Activated naive CD8-positive, alpha-beta T cell treated with anti-CD3 and anti-CD28 coated beads for 36 hours (primary cell): Measurements from ENCODE around the gene SLC38A11. TPM values are rescaled to one million over a fixed set of nuclear protein-coding genes. Genes with fewer than 3 reads are reported as not detected.

Experiments
- DNase-seq: peaks from one replicate; pipeline ENCODE4 v3.0.0; 2021
- H3K27ac Mint-ChIP-seq: one replicate; pipeline ENCODE4 v1.8.0; 2022; ENCODE audit warnings: mild to moderate bottlenecking, moderate library complexity, mixed read lengths
- H3K27me3 Mint-ChIP-seq: one replicate; pipeline ENCODE4 v1.8.0; 2022; ENCODE audit warnings: mild to moderate bottlenecking, mixed read lengths
- H3K36me3 Mint-ChIP-seq: one replicate; pipeline ENCODE4 v1.8.0; 2021; ENCODE audit warnings: mild to moderate bottlenecking, mixed read lengths
- H3K4me1 Mint-ChIP-seq: one replicate; pipeline ENCODE4 v1.8.0; 2021; ENCODE audit warnings: mixed read lengths
- H3K4me3 Mint-ChIP-seq: one replicate; pipeline ENCODE4 v1.8.0; 2022; ENCODE audit warnings: mild to moderate bottlenecking, moderate library complexity, mixed read lengths
- H3K9me3 Mint-ChIP-seq: one replicate; pipeline ENCODE4 v1.8.0; 2022; ENCODE audit warnings: mixed read lengths
- total RNA-seq, 2 experiments: library from RNA; stranded (reverse); gene quantifications; one replicate each; pipeline ENCODE4 v1.2.3, GENCODE V29; 2021

The SLC38A11 gene
- total RNA-seq, 2 experiments from 2014 or later, result not detected

DNA sequence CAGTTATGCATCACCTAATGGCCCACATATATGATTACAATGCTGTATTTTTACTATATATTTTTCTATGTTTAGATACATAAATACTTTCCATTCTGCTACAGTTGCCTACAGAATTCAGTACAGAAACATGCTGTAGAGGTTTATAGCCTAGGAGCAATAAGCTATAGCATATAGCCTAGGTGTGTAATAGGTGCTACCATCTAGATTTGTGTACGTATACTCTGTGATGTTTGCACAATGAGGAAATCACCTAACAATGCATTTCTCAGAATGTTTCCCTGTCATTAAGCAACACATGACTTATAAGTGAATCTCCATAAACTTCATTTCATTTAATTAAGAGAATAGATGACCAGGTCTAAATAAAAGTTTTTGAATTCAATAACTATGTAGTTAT, 43.5 kb downstream of the SLC38A11 start:
- no peak for DNase-seq
- Mint-ChIP-seq H3K27me3 (no peaks in the 10 kb centered on the region), H3K4me1 (peaks cover 4% of the 10 kb centered on the region)

DNA sequence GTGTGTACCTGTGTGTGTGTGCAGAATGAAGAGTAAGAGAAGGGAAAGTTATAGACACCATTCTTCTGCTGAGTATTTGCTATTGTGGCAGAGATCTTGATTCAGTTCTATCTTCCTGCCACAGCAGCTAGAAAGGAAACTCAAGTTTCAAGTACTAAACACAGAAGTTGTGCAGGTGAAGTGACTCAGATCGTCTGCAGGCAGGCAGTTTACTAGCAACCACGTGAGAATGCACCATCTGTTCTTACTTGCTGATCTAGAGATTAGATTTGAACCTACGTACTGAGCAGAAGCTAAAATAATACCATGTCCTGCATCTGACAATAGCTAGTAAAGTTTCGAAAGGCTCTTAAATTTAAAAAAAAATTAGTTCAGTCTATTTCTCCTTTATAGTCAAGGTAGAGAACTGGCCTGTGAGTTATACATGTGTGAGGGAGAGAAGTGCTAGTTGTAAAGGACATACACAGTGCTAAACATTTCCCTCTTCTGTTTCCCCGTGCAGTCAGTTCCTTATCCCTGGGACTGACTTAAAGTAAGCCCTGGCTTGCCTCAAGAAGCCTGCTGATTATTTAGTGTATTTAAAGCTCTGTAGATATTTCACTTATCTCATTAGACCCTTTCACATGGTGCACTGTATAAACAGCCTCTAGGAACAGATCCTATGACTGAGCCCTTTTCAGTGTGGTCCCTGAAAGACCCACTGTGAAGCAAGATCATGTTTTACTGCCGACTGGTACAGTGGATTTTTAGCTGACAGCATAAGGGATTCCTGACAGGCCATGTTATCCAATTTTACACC, 45.0 kb downstream of the SLC38A11 start:
- Mint-ChIP-seq H3K9me3 (no peaks in the 10 kb centered on the region), H3K27ac (no peak overlapping the region), H3K36me3 (no peaks in the 10 kb centered on the region), H3K4me1 (peaks cover 4% of the 10 kb centered on the region), H3K27me3 (no peaks in the 10 kb centered on the region), H3K4me3 (no peak overlapping the region)
- no peak for DNase-seq

More for the DNA sequence above, 43.5 kb downstream of the SLC38A11 start:
- Mint-ChIP-seq H3K4me3 (no peak overlapping the region), H3K9me3 (no peaks in the 10 kb centered on the region), H3K27ac (no peak overlapping the region), H3K36me3 (no peaks in the 10 kb centered on the region)

- H3K4me3 Mint-ChIP-seq, result no peak overlapping the region
- no peak for DNase-seq
- peaks cover 4% of the 10 kb centered on the region for H3K27me3 Mint-ChIP-seq
- H3K9me3 Mint-ChIP-seq, result no peaks in the 10 kb centered on the region
- H3K36me3 Mint-ChIP-seq, result no peaks in the 10 kb centered on the region
- H3K4me1 Mint-ChIP-seq, result peaks cover 4% of the 10 kb centered on the region
- H3K27ac Mint-ChIP-seq, result no peak overlapping the region
Measured at GRCh38 chr2:164906947-164907346, 48.4 kb downstream of the SLC38A11 start.

GRCh38 chr2:164905307-164905706, 50.0 kb downstream of the SLC38A11 start:
- Mint-ChIP-seq H3K9me3 (no peaks in the 10 kb centered on the region), H3K36me3 (no peaks in the 10 kb centered on the region), H3K4me1 (peaks cover 4% of the 10 kb centered on the region), H3K4me3 (no peak overlapping the region), H3K27ac (no peak overlapping the region), H3K27me3 (peaks cover 4% of the 10 kb centered on the region)
- no peak for DNase-seq

DNA sequence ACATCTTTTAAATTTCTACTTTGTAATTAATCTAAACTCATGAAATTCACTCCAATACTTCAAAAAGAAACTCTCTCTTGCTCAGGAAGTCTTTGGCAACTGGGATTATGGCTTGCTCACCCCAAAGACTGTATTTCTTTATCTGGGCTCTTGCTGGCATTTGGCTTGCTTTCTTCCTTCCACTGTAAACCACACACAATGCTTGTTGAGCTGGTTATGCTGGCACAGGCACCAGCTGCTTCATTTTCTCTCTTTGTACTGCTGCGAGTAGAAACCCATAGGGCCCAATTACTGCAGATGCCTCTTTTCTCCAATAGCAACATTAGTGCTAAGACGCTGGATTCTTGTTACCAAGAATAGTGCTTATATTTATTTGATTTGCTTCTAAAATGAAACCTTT, 51.4 kb downstream of the SLC38A11 start:
- Mint-ChIP-seq H3K27ac (no peak overlapping the region), H3K4me3 (no peak overlapping the region), H3K27me3 (peaks cover 4% of the 10 kb centered on the region), H3K9me3 (peaks cover 2% of the 10 kb centered on the region), H3K36me3 (no peaks in the 10 kb centered on the region), H3K4me1 (no peaks in the 10 kb centered on the region)
- DNase-seq, result no peak

DNA sequence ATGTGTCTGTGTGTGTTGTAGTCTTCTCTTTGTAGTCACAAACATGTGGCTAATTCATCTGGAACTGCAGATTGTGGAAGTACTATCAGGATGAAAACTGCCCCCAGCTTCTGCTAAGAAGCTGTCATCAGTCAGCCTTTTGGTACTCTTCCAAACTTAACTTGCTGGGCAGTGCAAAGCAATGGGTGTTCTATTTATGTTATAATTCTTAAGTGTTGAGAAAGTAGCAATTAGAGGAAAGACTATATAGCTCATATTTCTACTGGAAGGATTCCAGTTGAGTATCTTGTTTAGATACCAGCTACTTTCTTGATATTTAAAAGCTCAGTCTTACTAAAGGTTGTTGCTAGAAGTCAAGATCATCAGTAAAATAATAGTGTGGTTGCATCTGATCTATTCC, 52.1 kb downstream of the SLC38A11 start:
- Mint-ChIP-seq H3K4me3 (no peak overlapping the region), H3K36me3 (no peaks in the 10 kb centered on the region), H3K9me3 (peaks cover 2% of the 10 kb centered on the region), H3K4me1 (no peaks in the 10 kb centered on the region), H3K27ac (no peak overlapping the region), H3K27me3 (peaks cover 4% of the 10 kb centered on the region)
- DNase-seq, result no peak

DNA sequence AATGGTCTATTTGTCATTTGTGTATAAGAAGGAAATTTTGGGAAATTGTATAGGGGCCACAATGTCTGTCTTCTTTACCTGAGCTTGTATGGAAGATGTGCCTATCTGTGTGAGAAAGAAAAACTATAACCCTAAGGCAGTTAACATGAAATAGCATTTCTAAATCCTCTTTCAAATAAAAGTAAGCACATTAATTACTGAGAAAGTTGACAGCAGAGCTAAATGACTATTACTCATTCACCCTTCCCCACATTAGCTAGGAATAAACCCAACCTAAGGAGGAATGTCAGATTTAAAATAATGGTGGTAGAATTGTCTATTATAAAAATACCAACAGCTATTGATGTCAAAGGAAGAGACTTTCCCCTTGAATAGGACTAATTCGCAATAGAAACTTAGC, 56.2 kb downstream of the SLC38A11 start:
- DNase-seq, result no peak
- no peak overlapping the region for H3K4me3 Mint-ChIP-seq
- peaks cover 3% of the 10 kb centered on the region for H3K4me1 Mint-ChIP-seq
- peaks cover 2% of the 10 kb centered on the region for H3K9me3 Mint-ChIP-seq
- no peaks in the 10 kb centered on the region for H3K36me3 Mint-ChIP-seq
- peaks cover 4% of the 10 kb centered on the region for H3K27me3 Mint-ChIP-seq
- no peak overlapping the region for H3K27ac Mint-ChIP-seq

DNA sequence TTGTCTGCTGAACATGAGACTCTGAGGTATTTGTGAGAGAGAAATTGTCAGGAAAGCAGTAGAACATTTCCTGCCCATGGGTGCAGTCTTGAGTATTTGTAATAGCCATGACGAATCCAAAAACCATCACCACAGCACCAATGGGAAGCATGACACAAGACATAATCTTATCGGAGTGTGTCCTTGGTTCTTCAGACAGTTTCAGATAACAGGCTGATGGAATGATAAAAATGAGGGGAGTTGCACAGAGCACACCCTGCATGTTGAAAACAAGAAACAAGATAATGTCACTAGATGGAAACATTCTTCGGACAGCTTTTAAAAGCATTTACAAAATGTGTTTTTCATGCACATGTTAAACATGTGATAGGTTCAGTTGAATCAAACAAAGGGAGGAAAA, 56.9 kb downstream of the SLC38A11 start:
- Mint-ChIP-seq H3K9me3 (peaks cover 2% of the 10 kb centered on the region), H3K27me3 (no peaks in the 10 kb centered on the region), H3K36me3 (no peaks in the 10 kb centered on the region), H3K27ac (no peak overlapping the region), H3K4me1 (peaks cover 3% of the 10 kb centered on the region), H3K4me3 (no peak overlapping the region)
- no peak for DNase-seq

- no peak overlapping the region for H3K4me3 Mint-ChIP-seq
- peaks cover 3% of the 10 kb centered on the region for H3K4me1 Mint-ChIP-seq
- no peak overlapping the region for H3K27ac Mint-ChIP-seq
- DNase-seq, result no peak
- H3K9me3 Mint-ChIP-seq, result peaks cover 2% of the 10 kb centered on the region
- no peaks in the 10 kb centered on the region for H3K27me3 Mint-ChIP-seq
- H3K36me3 Mint-ChIP-seq, result no peaks in the 10 kb centered on the region
Measured at GRCh38 chr2:164897469-164898260, 57.7 kb downstream of the SLC38A11 start.

GRCh38 chr2:164896634-164897355, 58.5 kb downstream of the SLC38A11 start:
- Mint-ChIP-seq H3K27me3 (no peaks in the 10 kb centered on the region), H3K36me3 (no peaks in the 10 kb centered on the region), H3K4me3 (no peak overlapping the region), H3K9me3 (peaks cover 2% of the 10 kb centered on the region), H3K27ac (no peak overlapping the region), H3K4me1 (peaks cover 3% of the 10 kb centered on the region)
- DNase-seq, result no peak

GRCh38 chr2:164896226-164896625, 59.1 kb downstream of the SLC38A11 start:
- no peaks in the 10 kb centered on the region for H3K36me3 Mint-ChIP-seq
- DNase-seq, result no peak
- no peak overlapping the region for H3K4me3 Mint-ChIP-seq
- peaks cover 3% of the 10 kb centered on the region for H3K4me1 Mint-ChIP-seq
- H3K27ac Mint-ChIP-seq, result no peak overlapping the region
- H3K9me3 Mint-ChIP-seq, result peaks cover 2% of the 10 kb centered on the region
- no peaks in the 10 kb centered on the region for H3K27me3 Mint-ChIP-seq

DNA sequence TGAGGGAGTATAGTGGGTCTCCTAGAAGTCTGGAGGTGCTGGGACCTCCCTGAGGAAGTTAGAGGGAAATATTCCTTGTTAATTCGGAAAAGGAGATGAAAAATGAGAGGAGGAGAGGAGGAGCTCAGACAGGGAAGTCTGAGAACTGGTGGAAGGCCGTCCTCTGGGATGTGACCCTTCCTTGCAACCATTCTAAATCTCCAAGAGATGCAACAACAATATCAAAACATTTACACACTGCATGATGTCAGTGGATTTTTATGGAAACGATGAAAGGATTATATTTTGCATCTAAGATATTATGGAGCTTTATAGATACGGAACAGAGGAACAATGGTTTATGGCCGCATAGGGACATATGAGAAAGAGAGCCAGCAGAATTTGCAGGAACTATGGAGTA, 63.9 kb downstream of the SLC38A11 start:
- Mint-ChIP-seq H3K4me3 (no peak overlapping the region), H3K36me3 (no peaks in the 10 kb centered on the region), H3K27me3 (no peaks in the 10 kb centered on the region), H3K9me3 (no peaks in the 10 kb centered on the region), H3K4me1 (no peaks in the 10 kb centered on the region), H3K27ac (no peak overlapping the region)
- no peak for DNase-seq

DNA sequence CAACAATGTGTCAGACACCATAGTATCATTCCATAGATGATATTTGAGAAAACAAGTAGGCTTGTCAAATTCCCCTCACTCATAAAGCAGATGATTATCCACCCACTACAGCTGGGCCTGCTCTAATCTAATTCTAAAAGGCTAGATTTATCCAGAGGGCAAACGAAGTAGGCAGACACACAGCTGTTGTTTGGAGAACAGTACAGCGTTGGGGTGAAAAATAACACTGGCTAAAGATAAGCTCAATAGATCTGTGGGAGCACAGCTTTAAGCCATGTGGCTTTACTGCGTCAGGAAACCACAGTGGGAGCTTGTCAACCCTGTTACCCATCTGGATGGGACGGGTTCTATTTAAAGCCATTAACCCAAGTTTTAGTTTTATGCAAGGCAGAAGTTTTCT, 64.8 kb downstream of the SLC38A11 start:
- Mint-ChIP-seq H3K27ac (no peak overlapping the region), H3K4me3 (no peak overlapping the region), H3K36me3 (no peaks in the 10 kb centered on the region), H3K9me3 (no peaks in the 10 kb centered on the region), H3K27me3 (no peaks in the 10 kb centered on the region), H3K4me1 (no peaks in the 10 kb centered on the region)
- DNase-seq, result no peak

GRCh38 chr2:164888592-164888991, 66.7 kb downstream of the SLC38A11 start:
- no peaks in the 10 kb centered on the region for H3K36me3 Mint-ChIP-seq
- H3K27ac Mint-ChIP-seq, result no peak overlapping the region
- H3K4me1 Mint-ChIP-seq, result no peaks in the 10 kb centered on the region
- no peaks in the 10 kb centered on the region for H3K27me3 Mint-ChIP-seq
- no peaks in the 10 kb centered on the region for H3K9me3 Mint-ChIP-seq
- no peak overlapping the region for H3K4me3 Mint-ChIP-seq
- no peak for DNase-seq

DNA sequence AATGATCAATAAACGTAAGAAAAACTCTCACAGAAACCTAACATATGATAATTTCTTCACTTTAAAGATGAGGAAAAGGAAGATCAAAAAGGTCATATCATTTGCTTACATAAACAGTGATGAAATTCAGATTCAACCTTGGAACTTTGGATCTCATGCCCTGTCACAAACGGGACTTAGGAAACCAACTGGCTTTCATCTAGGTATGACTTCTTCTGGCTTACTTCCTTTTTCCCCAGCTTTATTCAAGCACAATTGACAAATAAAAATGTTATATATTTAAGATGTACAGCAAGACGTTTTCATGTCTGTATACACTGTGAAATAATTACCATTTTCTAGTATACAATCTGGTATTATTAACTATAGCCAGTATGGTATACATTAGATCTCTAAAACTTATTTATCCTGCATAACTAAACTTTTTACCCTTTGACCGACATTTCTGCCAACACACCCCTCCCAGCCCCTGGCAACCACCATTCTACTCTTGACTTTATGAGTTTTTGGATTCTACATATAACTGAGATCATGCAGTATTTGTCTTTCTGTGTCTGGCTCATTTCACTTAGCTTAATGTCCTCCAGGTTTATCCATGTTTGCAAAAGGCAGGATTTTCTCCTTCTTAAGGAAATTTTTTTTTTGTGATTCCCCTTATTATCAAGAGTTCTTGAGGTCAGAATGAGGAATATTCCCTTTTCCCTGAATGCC, 67.7 kb downstream of the SLC38A11 start:
- Mint-ChIP-seq H3K27ac (no peak overlapping the region), H3K36me3 (no peaks in the 10 kb centered on the region), H3K4me1 (no peaks in the 10 kb centered on the region), H3K4me3 (no peak overlapping the region), H3K27me3 (no peaks in the 10 kb centered on the region), H3K9me3 (no peaks in the 10 kb centered on the region)
- DNase-seq, result no peak
